Mucosa of rectum (tissue), 2 donors: ENCODE data around the gene KLC3.
"Not testable (repeated sequence)": the region's sequence is repeated elsewhere in the genome, so short reads cannot be mapped to it uniquely, and the experiment has no call there.

Source experiments
- H3K27ac ChIP-seq, 2 donors: one replicate each; pipeline ENCODE4 v1.7.0; 2013; ENCODE audit warnings: inconsistent platforms in 2 of 2, low read depth in 2 of 2, low read length in 2 of 2
- H3K27me3 ChIP-seq, 2 donors: one replicate each; pipeline ENCODE4 v1.7.0; 2013; ENCODE audit warnings: low read length in 2 of 2; ENCODE audit not compliant: control insufficient read depth in 2 of 2, insufficient read depth in 2 of 2
- H3K36me3 ChIP-seq, 2 donors: one replicate each; pipeline ENCODE4 v1.7.0; 2013; ENCODE audit warnings: low read length in 2 of 2; ENCODE audit not compliant: control insufficient read depth in 2 of 2, insufficient read depth in 2 of 2
- H3K4me1 ChIP-seq, 2 donors: one replicate each; pipeline ENCODE4 v1.7.0; 2013; ENCODE audit warnings: low read length in 2 of 2, mild to moderate bottlenecking in 1 of 2; ENCODE audit not compliant: control insufficient read depth in 2 of 2, insufficient read depth in 2 of 2
- H3K4me3 ChIP-seq, 2 donors: one replicate each; pipeline ENCODE4 v1.7.0; 2013; ENCODE audit warnings: low read length in 2 of 2
- H3K9ac ChIP-seq, 2 donors: one replicate each; pipeline ENCODE4 v1.7.0; 2013; ENCODE audit warnings: low read length in 2 of 2, low read depth in 1 of 2, mild to moderate bottlenecking in 1 of 2
- H3K9me3 ChIP-seq, 2 donors: one replicate each; pipeline ENCODE4 v1.7.0; 2013; ENCODE audit warnings: low read length in 2 of 2; ENCODE audit not compliant: control insufficient read depth in 2 of 2
- donor health status: healthy.
- donor health status: Normal muscosa, but diverticular disease.

The KLC3 gene

GRCh38 chr19:45331411-45331810, 9.1 kb upstream of the KLC3 start:
- Histone ChIP-seq H3K27ac (no peak overlapping the region), H3K27me3 (no peaks in the 10 kb centered on the region), H3K4me3 (no peak overlapping the region), H3K36me3 (no peaks in the 10 kb centered on the region), H3K9me3 (no peaks in the 10 kb centered on the region), H3K4me1 (no peaks in the 10 kb centered on the region), H3K9ac (no peak overlapping the region)

- no peaks in the 10 kb centered on the region for H3K27me3 ChIP-seq
- no peak overlapping the region for H3K27ac ChIP-seq
- H3K9ac ChIP-seq = no peak overlapping the region
- H3K36me3 ChIP-seq = no peaks in the 10 kb centered on the region
- no peaks in the 10 kb centered on the region for H3K4me1 ChIP-seq
- no peak overlapping the region for H3K4me3 ChIP-seq
- no peaks in the 10 kb centered on the region for H3K9me3 ChIP-seq
These were observed 6.8 kb upstream of the KLC3 start for GRCh38 chr19:45333609-45334303.

- not testable (repeated sequence) for H3K27ac ChIP-seq, H3K4me1 ChIP-seq, H3K9ac ChIP-seq, H3K9me3 ChIP-seq, H3K36me3 ChIP-seq, H3K4me3 ChIP-seq, H3K27me3 ChIP-seq
These were observed 5.7 kb upstream of the KLC3 start for GRCh38 chr19:45334881-45335280.

- Histone ChIP-seq H3K4me1 (peaks cover 0 to 5% of the 10 kb centered on the region in 2 donors), H3K27me3 (peaks cover 9 to 13% of the 10 kb centered on the region in 2 donors), H3K4me3 (no peak overlapping the region), H3K9ac (no peak overlapping the region), H3K9me3 (no peaks in the 10 kb centered on the region), H3K27ac (no peak overlapping the region), H3K36me3 (no peaks in the 10 kb centered on the region)
These were observed 3.8 kb upstream of the KLC3 start for GRCh38 chr19:45336696-45337251.

- no peaks in the 10 kb centered on the region for H3K36me3 ChIP-seq
- H3K27me3 ChIP-seq = peaks cover 19 to 20% of the 10 kb centered on the region in 2 donors
- peaks cover 0 to 5% of the 10 kb centered on the region in 2 donors for H3K4me1 ChIP-seq
- no peak overlapping the region for H3K4me3 ChIP-seq
- H3K9me3 ChIP-seq = no peaks in the 10 kb centered on the region
- no peak overlapping the region for H3K9ac ChIP-seq
- H3K27ac ChIP-seq = no peak overlapping the region
These were observed 921 bp upstream of the KLC3 start for GRCh38 chr19:45339629-45340028.

GRCh38 chr19:45340899-45341453, 426 bp downstream of the KLC3 start:
- Histone ChIP-seq H3K4me3 (no peak overlapping the region), H3K36me3 (no peaks in the 10 kb centered on the region), H3K27me3 (peaks cover 26 to 28% of the 10 kb centered on the region in 2 donors)

GRCh38 chr19:45342911-45343310, 2.4 kb downstream of the KLC3 start:
- H3K9ac ChIP-seq = no peak overlapping the region
- peaks cover 32 to 38% of the 10 kb centered on the region in 2 donors for H3K27me3 ChIP-seq
- no peaks in the 10 kb centered on the region for H3K9me3 ChIP-seq
- H3K4me1 ChIP-seq = peaks cover 0 to 5% of the 10 kb centered on the region in 2 donors
- H3K4me3 ChIP-seq = no peak overlapping the region
- no peaks in the 10 kb centered on the region for H3K36me3 ChIP-seq
- no peak overlapping the region for H3K27ac ChIP-seq

More at GRCh38 chr19:45340899-45341453, 426 bp downstream of the KLC3 start:
- H3K9me3 ChIP-seq = no peaks in the 10 kb centered on the region
- peaks cover 0 to 5% of the 10 kb centered on the region in 2 donors for H3K4me1 ChIP-seq
- H3K27ac ChIP-seq = no peak overlapping the region
- H3K9ac ChIP-seq = no peak overlapping the region

GRCh38 chr19:45344621-45345505, 4.3 kb downstream of the KLC3 start:
- Histone ChIP-seq H3K27me3 (peaks cover 34 to 38% of the 10 kb centered on the region in 2 donors), H3K9me3 (no peaks in the 10 kb centered on the region), H3K36me3 (no peaks in the 10 kb centered on the region), H3K27ac (no peak overlapping the region), H3K4me3 (no peak overlapping the region), H3K9ac (no peak overlapping the region), H3K4me1 (peaks cover 0 to 5% of the 10 kb centered on the region in 2 donors)

GRCh38 chr19:45345506-45345860, 4.9 kb downstream of the KLC3 start:
- Histone ChIP-seq H3K9ac (no peak overlapping the region), H3K36me3 (no peaks in the 10 kb centered on the region), H3K9me3 (no peaks in the 10 kb centered on the region), H3K27ac (no peak overlapping the region), H3K27me3 (peaks cover 30 to 38% of the 10 kb centered on the region in 2 donors), H3K4me1 (peaks cover 0 to under 1% of the 10 kb centered on the region in 2 donors), H3K4me3 (no peak overlapping the region)

GRCh38 chr19:45346449-45346848, 5.9 kb downstream of the KLC3 start:
- no peaks in the 10 kb centered on the region for H3K4me1 ChIP-seq
- no peaks in the 10 kb centered on the region for H3K36me3 ChIP-seq
- H3K27ac ChIP-seq = no peak overlapping the region
- no peaks in the 10 kb centered on the region for H3K9me3 ChIP-seq
- H3K9ac ChIP-seq = no peak overlapping the region
- peaks cover 24 to 32% of the 10 kb centered on the region in 2 donors for H3K27me3 ChIP-seq
- no peak overlapping the region for H3K4me3 ChIP-seq
